Loucy (cell line): ENCODE data around the gene ANO1.

ENCODE experiments used
- EZH2phosphoT487 ChIP-seq: fragments of 200-600 bp; IDR thresholded peaks from 2 replicates; pipeline ENCODE4 v1.6.1; 2018; ENCODE audit warnings: antibody characterized with exemption, mild to moderate bottlenecking, moderate library complexity, borderline replicate concordance
- TF ChIP-seq, protein P1 (sequence below): fragments of 200-600 bp; sonication (generic); conservative IDR thresholded peaks from 2 replicates; pipeline ENCODE4 v1.5.1; 2014; ENCODE audit warnings: mild to moderate bottlenecking, antibody characterized with exemption, low read length

DNA sequence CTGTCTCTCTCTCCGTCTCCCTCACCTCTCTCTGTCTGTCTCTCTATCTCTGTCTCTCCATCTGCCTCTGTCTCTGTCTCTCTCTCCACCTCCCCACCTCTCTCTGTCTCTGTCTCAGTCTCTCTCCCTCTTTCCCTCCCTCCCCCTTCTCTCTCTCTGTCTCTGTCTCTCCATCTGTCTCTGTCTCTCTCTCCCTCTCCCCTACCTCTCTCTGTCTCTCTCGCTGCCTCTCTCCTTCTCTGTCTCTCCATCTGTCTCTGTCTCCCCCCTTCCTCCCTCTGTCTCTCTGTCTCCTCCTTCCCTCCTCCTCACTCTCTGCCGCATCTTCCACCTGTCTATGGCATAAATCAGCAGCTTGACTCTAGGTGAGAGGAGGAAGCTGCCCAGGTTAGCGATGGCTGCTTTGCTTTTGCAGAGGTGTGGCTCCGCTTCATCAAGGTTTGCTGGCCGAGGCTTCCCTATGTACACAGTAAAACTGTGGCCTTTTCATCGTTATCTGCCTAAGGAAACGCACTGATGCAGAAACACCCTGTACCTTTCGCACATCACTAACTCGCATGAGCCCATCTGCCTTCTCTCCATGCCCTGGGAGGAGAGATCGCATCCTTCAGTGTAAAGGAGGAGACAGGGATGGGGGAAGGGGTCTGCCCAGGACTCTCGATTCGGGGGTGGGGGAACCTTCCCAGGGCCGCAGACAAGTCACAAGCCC, 44.5 kb downstream of the ANO1 start:
- TF ChIP-seq, protein P1, sequence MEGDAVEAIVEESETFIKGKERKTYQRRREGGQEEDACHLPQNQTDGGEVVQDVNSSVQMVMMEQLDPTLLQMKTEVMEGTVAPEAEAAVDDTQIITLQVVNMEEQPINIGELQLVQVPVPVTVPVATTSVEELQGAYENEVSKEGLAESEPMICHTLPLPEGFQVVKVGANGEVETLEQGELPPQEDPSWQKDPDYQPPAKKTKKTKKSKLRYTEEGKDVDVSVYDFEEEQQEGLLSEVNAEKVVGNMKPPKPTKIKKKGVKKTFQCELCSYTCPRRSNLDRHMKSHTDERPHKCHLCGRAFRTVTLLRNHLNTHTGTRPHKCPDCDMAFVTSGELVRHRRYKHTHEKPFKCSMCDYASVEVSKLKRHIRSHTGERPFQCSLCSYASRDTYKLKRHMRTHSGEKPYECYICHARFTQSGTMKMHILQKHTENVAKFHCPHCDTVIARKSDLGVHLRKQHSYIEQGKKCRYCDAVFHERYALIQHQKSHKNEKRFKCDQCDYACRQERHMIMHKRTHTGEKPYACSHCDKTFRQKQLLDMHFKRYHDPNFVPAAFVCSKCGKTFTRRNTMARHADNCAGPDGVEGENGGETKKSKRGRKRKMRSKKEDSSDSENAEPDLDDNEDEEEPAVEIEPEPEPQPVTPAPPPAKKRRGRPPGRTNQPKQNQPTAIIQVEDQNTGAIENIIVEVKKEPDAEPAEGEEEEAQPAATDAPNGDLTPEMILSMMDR, result no peak
- TF ChIP-seq EZH2phosphoT487, result no peak
